ENCODE data around the gene ADCY2. TPM values are rescaled to one million over a fixed set of nuclear protein-coding genes. Genes with fewer than 3 reads are reported as not detected.

Gene ADCY2
- total RNA-seq = not detected in 2 replicates

GRCh38 chr5:7395947-7396712, at the start of gene ADCY2:
TSS of gene ADCY2 (plus strand) at chr5:7396138. CDS start at chr5:7396297, 159 bp downstream.
- no peak for DNase-seq

- no peak for DNase-seq
Measured at GRCh38 chr5:7347377-7347776, 48.6 kb upstream of the ADCY2 start.

- DNase-seq = no peak
Measured at GRCh38 chr5:7348168-7348854, 47.6 kb upstream of the ADCY2 start.

- DNase-seq = no peak
Measured at GRCh38 chr5:7361593-7361992, 34.3 kb upstream of the ADCY2 start.

GRCh38 chr5:7363067-7363677, 32.8 kb upstream of the ADCY2 start:
- no peak for DNase-seq

GRCh38 chr5:7364226-7364875, 31.6 kb upstream of the ADCY2 start:
- no peak for DNase-seq

- no peak for DNase-seq
Measured at GRCh38 chr5:7367780-7368179, 28.2 kb upstream of the ADCY2 start.

GRCh38 chr5:7372399-7372798, 23.5 kb upstream of the ADCY2 start:
- DNase-seq = peak; percentile 3

- DNase-seq = no peak
Measured at GRCh38 chr5:7374186-7374585, 21.8 kb upstream of the ADCY2 start.

GRCh38 chr5:7375457-7375856, 20.5 kb upstream of the ADCY2 start:
- no peak for DNase-seq

- DNase-seq = no peak
Measured at GRCh38 chr5:7376871-7377270, 19.1 kb upstream of the ADCY2 start.

GRCh38 chr5:7377761-7378160, 18.2 kb upstream of the ADCY2 start:
- DNase-seq = no peak

GRCh38 chr5:7382588-7382987, 13.3 kb upstream of the ADCY2 start:
- DNase-seq = no peak

GRCh38 chr5:7385681-7386080, 10.3 kb upstream of the ADCY2 start:
- DNase-seq = no peak

GRCh38 chr5:7388553-7388952, 7.4 kb upstream of the ADCY2 start:
- DNase-seq = no peak

GRCh38 chr5:7391215-7391614, 4.7 kb upstream of the ADCY2 start:
- no peak for DNase-seq

- no peak for DNase-seq
Measured at GRCh38 chr5:7391814-7392692, 3.9 kb upstream of the ADCY2 start.

- no peak for DNase-seq
Measured at GRCh38 chr5:7392693-7393024, 3.3 kb upstream of the ADCY2 start.

GRCh38 chr5:7393921-7394799, 1.8 kb upstream of the ADCY2 start:
- DNase-seq = no peak

GRCh38 chr5:7394889-7395431, 978 bp upstream of the ADCY2 start:
- no peak for DNase-seq

- no peak for DNase-seq
Measured at GRCh38 chr5:7395432-7395946, 449 bp upstream of the ADCY2 start.
